DND-41 (cell line): ENCODE measurements around the gene PLCG1.

Experiments used
- ATAC-seq: fragments of 200-7000 bp; cut with Tn5 transposase; 3 replicates; pipeline ENCODE4 v1.9.1; 2021; ENCODE audit warnings: low read depth; ENCODE audit not compliant: insufficient read depth
- DNase-seq: peaks from one replicate; pipeline ENCODE4 v3.0.0-alpha.2; 2020
- H2AFZ ChIP-seq: 2 replicates; pipeline ENCODE4 v1.6.0; 2012; ENCODE audit warnings: low read depth, low read length
- H3K27ac ChIP-seq: 2 replicates; pipeline ENCODE4 v1.5.1; 2012; ENCODE audit warnings: low read length, inconsistent platforms
- H3K27me3 ChIP-seq: fragments of 200-600 bp; sonication (generic); 2 replicates; pipeline ENCODE4 v1.6.0; 2012; ENCODE audit warnings: low read length, mild to moderate bottlenecking, inconsistent platforms; ENCODE audit not compliant: insufficient read depth, poor library complexity
- H3K36me3 ChIP-seq: 2 replicates; pipeline ENCODE4 v1.5.1; 2012; ENCODE audit warnings: low read length, inconsistent platforms; ENCODE audit not compliant: insufficient read depth
- H3K4me1 ChIP-seq: 2 replicates; pipeline ENCODE4 v1.5.1; 2012; ENCODE audit warnings: mild to moderate bottlenecking, low read length; ENCODE audit not compliant: insufficient read depth
- H3K4me2 ChIP-seq: 2 replicates; pipeline ENCODE4 v1.6.0; 2012; ENCODE audit warnings: mild to moderate bottlenecking, moderate library complexity, low read length, inconsistent platforms; ENCODE audit not compliant: insufficient read depth
- H3K4me3 ChIP-seq, 2 experiments: fragments of 200-600 bp in 1 of 2; shearing (Covaris generic) in 1 of 2; 2 replicates each; pipeline ENCODE4 v1.5.1; 2012 to 2016; ENCODE audit warnings: inconsistent platforms in 2 of 2, low read length in 2 of 2, mild to moderate bottlenecking in 2 of 2, low read depth in 1 of 2, moderate library complexity in 1 of 2
- H3K79me2 ChIP-seq: 2 replicates; pipeline ENCODE4 v1.6.0; 2012; ENCODE audit warnings: low read length, inconsistent platforms; ENCODE audit not compliant: insufficient read depth
- H3K9ac ChIP-seq: 2 replicates; pipeline ENCODE4 v1.6.0; 2012; ENCODE audit warnings: low read depth, mild to moderate bottlenecking, inconsistent platforms, low read length, moderate library complexity
- H3K9me3 ChIP-seq: 2 replicates; pipeline ENCODE4 v1.5.1; 2012; ENCODE audit warnings: low read length, moderate library complexity, mild to moderate bottlenecking, inconsistent platforms; ENCODE audit not compliant: insufficient read depth, severe bottlenecking
- H4K20me1 ChIP-seq: 2 replicates; pipeline ENCODE4 v1.6.0; 2012; ENCODE audit warnings: low read length; ENCODE audit not compliant: insufficient read depth
- CTCF ChIP-seq: IDR thresholded peaks from 2 replicates; pipeline ENCODE4 v1.5.1; 2012; ENCODE audit warnings: borderline replicate concordance, low read length, moderate library complexity, mild to moderate bottlenecking; ENCODE audit not compliant: poor library complexity, severe bottlenecking; ENCODE audit errors: extremely low read depth
- EZH2 ChIP-seq: IDR thresholded peaks from 3 replicates; pipeline ENCODE4 v1.6.1; 2012; ENCODE audit warnings: borderline replicate concordance, low read depth, mild to moderate bottlenecking, moderate library complexity, low read length, inconsistent platforms; ENCODE audit not compliant: severe bottlenecking

The PLCG1 gene

GRCh38 chr20:41098703-41099250 lies 38.6 kb upstream of the PLCG1 start:
- Histone ChIP-seq H2AFZ (no peak overlapping the region), H3K9me3 (no peaks in the 10 kb centered on the region), H3K36me3 (peaks cover 96% of the 10 kb centered on the region), H3K27me3 (no peaks in the 10 kb centered on the region), H3K9ac (no peak overlapping the region), H3K4me1 (no peaks in the 10 kb centered on the region), H3K79me2 (no peaks in the 10 kb centered on the region; the same call in 1 of the 2 replicates), H3K4me3 (no peak overlapping the region), H4K20me1 (peaks cover 6% of the 10 kb centered on the region; the same call in 1 of the 2 replicates), H3K27ac (no peak overlapping the region), H3K4me2 (no peak overlapping the region)
- TF ChIP-seq CTCF (no peak), EZH2 (no peak)
- ATAC-seq (no peak), DNase-seq (no peak)

DNA sequence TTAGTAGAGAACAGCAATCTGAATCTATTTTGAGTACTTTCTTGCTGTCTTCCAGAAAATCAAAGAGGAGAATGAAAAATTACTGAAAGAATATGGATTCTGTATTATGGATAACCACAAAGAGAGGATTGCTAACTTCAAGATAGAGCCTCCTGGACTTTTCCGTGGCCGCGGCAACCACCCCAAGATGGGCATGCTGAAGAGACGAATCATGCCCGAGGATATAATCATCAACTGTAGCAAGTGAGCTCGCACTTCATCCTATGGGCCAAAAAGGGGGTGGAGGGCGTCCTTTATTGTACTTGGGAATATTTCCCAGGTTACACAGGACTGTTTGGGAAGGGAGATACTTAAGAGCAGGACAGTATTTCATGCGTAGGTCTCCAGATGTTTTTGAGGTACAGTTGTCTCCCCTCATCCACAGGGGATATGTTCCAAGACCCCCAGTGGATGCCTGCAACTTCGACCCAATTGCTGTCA lies 37.3 kb upstream of the PLCG1 start:
- Histone ChIP-seq H3K27ac (no peak overlapping the region), H3K36me3 (peaks cover 98% of the 10 kb centered on the region), H4K20me1 (no peaks in the 10 kb centered on the region; the same call in 1 of the 2 replicates), H3K4me1 (no peaks in the 10 kb centered on the region), H3K9ac (no peak overlapping the region), H3K79me2 (no peaks in the 10 kb centered on the region; the same call in 1 of the 2 replicates), H3K4me2 (no peak overlapping the region), H3K9me3 (no peaks in the 10 kb centered on the region), H3K4me3 (no peak overlapping the region), H3K27me3 (no peaks in the 10 kb centered on the region), H2AFZ (no peak overlapping the region)
- ATAC-seq (no peak), DNase-seq (no peak)
- TF ChIP-seq CTCF (no peak), EZH2 (no peak)

DNA sequence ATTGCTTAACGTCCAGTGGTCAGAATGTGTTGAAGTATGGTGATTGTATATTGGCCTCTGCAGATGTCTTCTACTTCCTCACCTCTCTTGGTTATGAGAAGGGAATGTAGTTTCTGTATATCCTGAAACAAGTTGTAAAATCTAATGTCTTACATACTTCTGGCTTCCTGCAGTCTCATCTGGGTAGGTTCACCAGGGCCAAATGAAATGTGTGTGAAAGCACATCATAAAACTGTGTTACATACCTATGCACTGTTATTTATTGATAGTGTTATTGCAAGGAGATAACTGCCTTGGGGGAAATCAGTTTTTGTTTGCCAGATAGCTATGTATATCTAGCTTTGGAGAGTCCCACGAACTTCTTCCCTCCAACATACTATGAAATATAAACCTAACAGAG lies 35.7 kb upstream of the PLCG1 start:
- no peak for ATAC-seq
- H3K4me1 ChIP-seq: no peaks in the 10 kb centered on the region
- TF ChIP-seq CTCF (no peak), EZH2 (no peak)
- H3K27me3 ChIP-seq: no peaks in the 10 kb centered on the region
- DNase-seq: no peak
- H3K79me2 ChIP-seq: no peaks in the 10 kb centered on the region
- peaks cover 98% of the 10 kb centered on the region for H3K36me3 ChIP-seq
- no peak overlapping the region for H2AFZ ChIP-seq
- no peak overlapping the region for H3K9ac ChIP-seq
- H4K20me1 ChIP-seq: no peaks in the 10 kb centered on the region
- no peak overlapping the region for H3K4me2 ChIP-seq
- H3K27ac ChIP-seq: no peak overlapping the region
- H3K9me3 ChIP-seq: no peaks in the 10 kb centered on the region
- no peak overlapping the region for H3K4me3 ChIP-seq
